IPS-18c (cell line): Measurements from ENCODE around the gene UHRF1.

Experiments used
- H3K4me3 ChIP-seq: 2 replicates; pipeline ENCODE4 v1.7.0; 2013; ENCODE audit warnings: low read depth, mild to moderate bottlenecking, low read length, moderate library complexity; ENCODE audit not compliant: insufficient read depth
- H3K9me3 ChIP-seq: one replicate; pipeline ENCODE4 v1.6.1; 2013; ENCODE audit warnings: mild to moderate bottlenecking, low read length, moderate library complexity; ENCODE audit not compliant: control insufficient read depth, insufficient read depth

The UHRF1 gene

GRCh38 chr19:4991538-4991937 is 82.2 kb downstream of the UHRF1 start:
- no peak overlapping the region for H3K4me3 ChIP-seq
- H3K9me3 ChIP-seq = no peaks in the 10 kb centered on the region

DNA sequence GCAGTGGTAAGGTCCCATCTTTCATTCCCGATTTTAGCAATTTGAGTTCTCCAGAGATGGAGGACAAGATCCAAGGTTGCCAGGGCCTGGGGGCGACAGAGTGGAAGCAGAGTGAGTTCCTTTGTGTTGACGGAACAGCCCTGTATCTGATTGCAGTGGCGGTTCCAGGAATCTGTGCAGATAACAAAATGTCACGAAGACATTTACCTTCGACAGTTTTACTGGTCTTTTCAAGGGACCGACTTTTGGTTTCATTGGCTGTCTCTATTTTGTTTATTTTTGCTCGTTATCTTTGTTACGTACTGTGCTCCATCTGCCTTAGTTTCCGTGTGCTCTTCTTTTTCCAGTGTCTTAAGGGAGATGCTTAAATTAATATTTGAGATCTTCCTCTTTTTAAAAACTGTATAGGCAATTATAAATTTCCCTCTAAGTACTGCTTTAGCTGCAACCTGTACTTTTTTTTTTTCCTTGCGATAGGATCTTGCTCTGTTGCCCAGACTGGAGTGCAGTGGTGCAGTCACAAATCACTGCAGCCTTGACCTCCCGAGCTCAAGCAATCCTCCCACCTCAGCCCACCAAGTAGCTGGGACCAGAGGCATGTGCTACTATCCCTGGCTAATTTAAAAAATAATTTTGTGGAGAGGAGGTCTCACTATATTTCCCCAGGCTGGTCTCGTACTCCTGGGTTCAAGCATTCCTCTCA is 82.8 kb downstream of the UHRF1 start:
- H3K4me3 ChIP-seq = no peak overlapping the region
- H3K9me3 ChIP-seq = no peaks in the 10 kb centered on the region

DNA sequence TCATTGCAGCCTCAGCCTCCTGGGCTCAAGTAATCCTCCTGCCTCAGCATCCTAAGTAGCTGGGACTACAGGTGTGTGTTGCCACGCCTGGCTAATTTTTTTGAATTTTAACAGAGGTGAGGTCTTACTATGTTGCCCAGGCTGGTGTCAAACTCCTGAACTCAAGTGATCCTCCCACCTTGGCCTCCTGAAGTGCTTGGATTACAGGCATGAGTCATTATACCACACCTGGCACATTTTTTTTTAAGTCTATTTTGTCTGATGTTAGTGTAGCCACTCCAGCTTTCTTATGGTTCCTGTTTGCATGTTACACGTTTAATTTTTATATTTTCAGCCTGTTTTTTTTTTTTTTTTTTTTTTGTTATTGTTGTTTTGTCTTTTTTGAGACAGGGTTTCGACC is 84.4 kb downstream of the UHRF1 start:
- no peak overlapping the region for H3K4me3 ChIP-seq
- H3K9me3 ChIP-seq = no peaks in the 10 kb centered on the region

GRCh38 chr19:4996701-4997100 is 87.4 kb downstream of the UHRF1 start:
- no peaks in the 10 kb centered on the region for H3K9me3 ChIP-seq

DNA sequence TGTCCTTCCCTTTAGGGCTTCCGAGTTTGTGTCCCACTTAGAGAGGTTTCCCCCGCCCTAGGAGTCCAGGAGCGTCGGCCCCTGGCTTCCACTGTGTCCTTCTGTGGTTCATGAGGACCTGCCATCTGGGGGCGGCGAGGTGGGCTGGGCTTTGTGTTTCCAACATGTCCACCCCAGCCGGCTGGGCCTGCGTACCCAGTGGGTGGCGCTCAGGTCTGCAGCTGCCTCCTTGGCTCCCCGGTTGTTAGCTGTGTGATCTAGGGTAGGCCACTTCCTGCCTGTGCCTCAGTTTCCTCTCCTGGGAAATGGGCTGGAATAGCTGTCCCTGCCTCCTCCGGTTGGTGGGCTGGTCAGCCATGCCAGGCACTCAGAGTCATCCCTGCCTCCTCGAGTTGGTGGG is 88.0 kb downstream of the UHRF1 start:
- Histone ChIP-seq H3K9me3 (no peaks in the 10 kb centered on the region), H3K4me3 (no peak overlapping the region)

More at GRCh38 chr19:4996701-4997100, 87.4 kb downstream of the UHRF1 start:
- H3K4me3 ChIP-seq = no peak overlapping the region

DNA sequence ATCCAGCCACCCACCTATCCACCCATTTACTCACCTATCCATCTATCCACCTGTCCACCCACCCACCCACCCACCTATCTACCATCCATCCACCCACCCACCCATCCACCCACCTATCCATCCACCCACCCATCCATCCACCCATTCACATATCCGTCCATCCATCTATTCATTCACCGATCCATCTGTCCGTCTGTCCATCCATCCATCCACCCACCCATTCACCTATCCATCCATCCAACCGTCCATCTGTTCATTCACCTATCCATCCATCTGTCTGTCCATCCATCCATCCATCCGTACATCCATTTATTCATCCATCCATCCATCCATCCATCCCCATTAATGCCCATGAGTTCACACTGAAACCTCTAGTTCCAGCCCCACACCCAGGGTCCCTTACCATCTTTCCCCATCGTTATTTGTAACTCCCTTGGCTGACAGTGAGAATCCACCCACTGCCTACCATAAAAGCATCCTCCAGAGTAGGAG is 90.9 kb downstream of the UHRF1 start:
- no peak overlapping the region for H3K4me3 ChIP-seq
- no peaks in the 10 kb centered on the region for H3K9me3 ChIP-seq

DNA sequence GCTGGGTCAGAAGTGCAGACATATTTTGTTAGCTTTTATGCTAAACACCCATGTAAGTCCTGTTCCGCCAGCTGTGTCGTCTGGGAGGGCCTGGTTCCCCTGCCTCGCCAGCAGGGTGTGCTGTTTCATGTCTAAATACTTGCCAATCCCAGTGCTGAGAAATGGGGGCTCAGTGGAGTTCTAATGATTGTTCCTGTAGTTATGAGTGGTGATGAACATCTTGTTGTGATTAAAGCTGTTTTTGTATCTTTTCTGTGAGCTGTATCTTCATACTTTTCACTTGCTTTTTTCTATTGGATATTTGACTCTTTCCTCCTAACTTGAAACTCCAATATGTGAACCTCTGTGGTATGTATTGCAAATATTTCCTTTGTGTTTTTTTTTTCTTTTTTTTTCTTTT is 92.3 kb downstream of the UHRF1 start:
- Histone ChIP-seq H3K4me3 (no peak overlapping the region), H3K9me3 (no peaks in the 10 kb centered on the region)

DNA sequence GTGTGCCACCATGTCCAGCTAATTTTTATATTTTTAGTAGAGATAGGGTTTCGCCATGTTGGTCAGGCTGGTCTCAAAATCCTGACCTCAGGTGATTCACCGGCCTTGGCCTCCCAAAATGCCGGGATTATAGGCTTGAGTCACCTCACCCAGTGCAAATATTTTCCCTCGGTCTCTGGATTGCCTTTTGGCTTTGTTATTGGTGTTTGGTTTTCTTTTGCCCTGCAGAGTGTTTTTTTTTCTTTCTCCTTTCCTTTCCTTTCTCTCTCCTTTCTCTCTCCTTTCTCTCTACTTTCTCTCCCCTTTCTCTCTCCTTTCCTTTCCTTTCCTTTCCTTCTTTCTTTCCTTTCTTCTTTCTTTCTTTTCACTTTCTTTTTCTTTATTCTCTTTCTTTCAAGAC is 92.8 kb downstream of the UHRF1 start:
- no peak overlapping the region for H3K4me3 ChIP-seq
- no peaks in the 10 kb centered on the region for H3K9me3 ChIP-seq

DNA sequence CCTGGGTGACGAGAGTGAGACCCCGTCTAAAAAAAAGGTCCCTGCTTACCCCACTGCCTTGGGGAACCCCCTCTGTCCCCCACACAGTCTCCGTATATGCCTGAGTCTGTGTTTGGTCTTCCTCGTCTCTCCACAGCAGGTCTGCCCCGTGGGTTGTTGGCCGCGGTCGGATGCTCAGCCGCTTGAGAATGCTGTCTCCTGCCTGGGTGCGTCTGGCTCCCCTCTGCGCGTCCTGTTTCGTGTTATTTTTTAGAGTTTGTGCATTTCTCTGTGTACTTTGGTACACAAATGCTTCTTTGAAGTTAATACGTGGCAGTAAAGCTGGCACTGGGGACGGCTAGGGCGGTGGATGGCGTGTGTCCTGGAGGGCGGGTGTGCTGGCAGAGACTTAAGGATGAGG is 94.5 kb downstream of the UHRF1 start:
- Histone ChIP-seq H3K9me3 (no peaks in the 10 kb centered on the region), H3K4me3 (no peak overlapping the region)

DNA sequence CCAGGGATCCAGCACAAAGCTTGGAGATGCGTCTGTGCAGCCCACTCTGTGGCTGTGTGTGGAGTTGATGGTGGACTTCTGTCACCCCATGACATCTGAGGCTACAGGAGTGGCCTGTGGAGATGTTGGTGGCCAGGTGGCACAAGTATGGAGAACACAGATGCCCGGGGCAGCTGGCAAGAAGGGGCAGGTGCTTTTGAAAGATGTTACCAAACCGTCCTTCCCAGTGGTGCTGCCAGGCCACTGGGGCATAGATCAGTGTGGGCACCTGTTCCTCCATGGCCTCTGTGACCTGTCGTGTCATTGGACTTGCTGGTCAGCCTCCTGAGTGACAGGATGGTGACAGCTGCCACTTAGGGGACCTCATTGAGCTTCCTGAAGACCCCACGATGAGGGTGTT is 95.8 kb downstream of the UHRF1 start:
- H3K9me3 ChIP-seq = no peaks in the 10 kb centered on the region
- H3K4me3 ChIP-seq = no peak overlapping the region

- Histone ChIP-seq H3K9me3 (no peaks in the 10 kb centered on the region), H3K4me3 (no peak overlapping the region)
Measured at GRCh38 chr19:5006201-5006600, 96.9 kb downstream of the UHRF1 start.

DNA sequence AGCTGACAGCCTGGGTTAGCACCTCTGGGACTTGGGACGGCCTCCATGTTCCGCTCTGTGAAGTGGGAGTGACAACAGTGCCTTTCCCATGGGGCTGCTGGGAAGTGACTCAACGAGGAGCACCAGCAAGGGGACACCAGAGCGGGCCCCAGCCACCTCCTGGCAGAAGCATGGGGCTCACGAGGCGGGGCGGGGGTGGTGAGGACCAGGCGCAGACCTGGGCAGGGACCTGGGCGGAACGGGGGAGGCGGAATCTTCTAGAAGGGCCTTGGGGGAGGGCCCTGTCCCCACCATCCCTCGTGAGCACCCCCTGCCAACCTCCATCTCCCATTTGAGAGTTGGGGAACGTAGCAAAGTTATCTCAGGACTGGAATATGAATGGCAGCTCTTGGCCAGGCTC is 97.5 kb downstream of the UHRF1 start:
- H3K4me3 ChIP-seq = no peak overlapping the region
- H3K9me3 ChIP-seq = no peaks in the 10 kb centered on the region
